Thyroid gland (tissue), 4 donors: ENCODE measurements around the gene USP27X.

Source experiments
- CTCF ChIP-seq, 6 experiments: fragments of 200-600 bp in 3 of 6; fragments of 450-650 bp in 3 of 6; sonication (generic) in 3 of 6; IDR thresholded peaks; one replicate each; pipeline ENCODE4 v1.5.1; 2016 to 2019; ENCODE audit warnings: antibody characterized with exemption in 6 of 6, mild to moderate bottlenecking in 2 of 6, inconsistent platforms in 1 of 6, moderate library complexity in 1 of 6
- POLR2A ChIP-seq, 2 donors: fragments of 450-650 bp; IDR thresholded peaks; one replicate each; pipeline ENCODE4 v1.6.1; 2017; ENCODE audit warnings: antibody characterized with exemption in 2 of 2, mild to moderate bottlenecking in 2 of 2, moderate library complexity in 1 of 2

GRCh38 chrX:49884290-49884862 is 5.1 kb downstream of the USP27X start:
- peak; percentile 20 to 62 (median 39) for TF ChIP-seq CTCF (IDR thresholded peaks at IDR 0.05)
- no peak for TF ChIP-seq POLR2A (IDR thresholded peaks at IDR 0.05)
